Measurements from ENCODE around the gene TMPRSS13. TPM values are rescaled to one million over a fixed set of nuclear protein-coding genes. Genes with fewer than 3 reads are reported as not detected.

The TMPRSS13 gene
- total and polyA plus RNA-seq, 2 of the 13 experiments (the other 11 are each of a cell fraction or from before 2014, with no cell fraction given): not detected

GRCh38 chr11:117900720-117901440 is 28.3 kb downstream of the TMPRSS13 start (continued):
- no peak for TF ChIP-seq DZIP1 (CRISPR knock-in tag; IDR thresholded peaks at IDR 0.05)
- no peak for TF ChIP-seq IKZF1 (IDR thresholded peaks at IDR 0.05)
- TF ChIP-seq ERF (CRISPR knock-in tag; IDR thresholded peaks at IDR 0.05): no peak
- TF ChIP-seq ZBTB38 (CRISPR knock-in tag; IDR thresholded peaks at IDR 0.05): no peak
- no peak for TF ChIP-seq NFKBIZ (CRISPR knock-in tag; IDR thresholded peaks at IDR 0.05)
- TF ChIP-seq ZBTB14 (CRISPR knock-in tag; IDR thresholded peaks at IDR 0.05): no peak
- no peak for TF ChIP-seq BHLHE40 (IDR thresholded peaks at IDR 0.05; ENCODE audit: low read length)
- TF ChIP-seq TCF12 (IDR thresholded peaks at IDR 0.05): no peak
- no peak for TF ChIP-seq TCF12 (CRISPR knock-in tag; IDR thresholded peaks at IDR 0.05)

- peaks cover 4 to 55% of the 10 kb centered on the region in 2 experiments; a peak in 3 of 5 replicates for H3K27me3 ChIP-seq (ENCODE audit: control insufficient read depth in 1 of 2, insufficient read depth in 2 of 2, low read length in 2 of 2)
These were observed 29.0 kb downstream of the TMPRSS13 start for GRCh38 chr11:117900121-117900648.

More at GRCh38 chr11:117900121-117900648, 29.0 kb downstream of the TMPRSS13 start:
- H3K4me2 ChIP-seq (ENCODE audit: low read depth, low read length): no peak overlapping the region
- no peak overlapping the region for H3K9ac ChIP-seq (ENCODE audit: insufficient read depth, low read depth, low read length)
- H3K4me1 ChIP-seq (ENCODE audit: insufficient read depth, low read length): no peaks in the 10 kb centered on the region
- intact Hi-C loops (cut with micrococcal nuclease; ENCODE audit: unreplicated experiment) (loop anchor here (10.0 kb wide), 1 partner anchor 55 kb away; no protein-coding TSS in a partner anchor), in situ Hi-C loops (cut with HindIII; ENCODE audit: extremely low pct_ligation_motif_present, low pct_unique_long_range_greater_than_20kb) (no loop called here)
- H3K9me3 ChIP-seq (ENCODE audit: low read length): no peaks in the 10 kb centered on the region
- CTCF ChIA-PET (ENCODE audit: low intra/inter-chr PET ratio, low total read pairs): no interaction called here
- ATAC-seq (no peak), FAIRE-seq (no peak), DNase-seq (ENCODE audit: low spot score) (no peak)
- no peak overlapping the region for H3K4me3 ChIP-seq (replicated peaks in 1 of 3; ENCODE audit: insufficient read depth in 1 of 3, low read depth in 2 of 3, low read length in 3 of 3)
- no peaks in the 10 kb centered on the region for H3K36me3 ChIP-seq (replicated peaks in 1 of 2; ENCODE audit: control insufficient read depth in 1 of 2, insufficient read depth in 2 of 2, low read length in 2 of 2)
- BruUV-seq (replicated peaks): no TSS peak
- no peak for TF ChIP-seq ZNF678 (CRISPR knock-in tag; IDR thresholded peaks at IDR 0.05)
- no peak for TF ChIP-seq CHCHD3 (CRISPR knock-in tag; IDR thresholded peaks at IDR 0.05)
- TF ChIP-seq ARNTL (CRISPR knock-in tag; IDR thresholded peaks at IDR 0.05): no peak
- 0 out of 4 replicates have a peak, but pooled peaks of 1 of the 2 experiments have one; percentile 31 for TF ChIP-seq MAFK (conservative IDR thresholded peaks at IDR 0.05 in 1 of 2, IDR thresholded peaks at IDR 0.05 in 1 of 2; ENCODE audit: low read length in 2 of 2)
- no peak for TF ChIP-seq ZNF17 (CRISPR knock-in tag; IDR thresholded peaks at IDR 0.05)
- WGBS (ENCODE audit: low lambda C conversion rate): 7% methylated on average over 4 of the region's 4 CpGs
- no peak overlapping the region for H2AFZ ChIP-seq (ENCODE audit: low read length)
- no peaks in the 10 kb centered on the region for H4K20me1 ChIP-seq (ENCODE audit: insufficient read depth, low read length)
- POLR2A ChIA-PET: no interaction called here
- H3K27ac ChIP-seq (ENCODE audit: extremely low read length, insufficient read depth, low read length): no peak overlapping the region
- no peaks in the 10 kb centered on the region for H3K79me2 ChIP-seq (ENCODE audit: insufficient read depth, low read length)

All from HepG2 (cell line).